DOHH2 (cell line): ENCODE results near the gene TFDP1.
"Not testable (repeated sequence)": the region's sequence is repeated elsewhere in the genome, so short reads cannot be mapped to it uniquely, and the experiment has no call there.

Experiments used
- H3F3A ChIP-seq: fragments of 200-600 bp; sonication (generic), shearing (Covaris generic); 2 replicates; pipeline ENCODE4 v1.6.0; 2016; ENCODE audit warnings: antibody characterized with exemption, mild to moderate bottlenecking; ENCODE audit not compliant: control insufficient read depth, insufficient read depth
- H3K27ac ChIP-seq: fragments of 200-600 bp; sonication (generic); 2 replicates; pipeline ENCODE4 v1.5.1; 2014; ENCODE audit warnings: low read depth, mild to moderate bottlenecking, low read length, moderate library complexity
- H3K27me3 ChIP-seq: fragments of 200-600 bp; sonication (generic); 2 replicates; pipeline ENCODE4 v1.6.1; 2014; ENCODE audit warnings: mild to moderate bottlenecking, low read length, mixed read lengths; ENCODE audit not compliant: control insufficient read depth
- H3K36me3 ChIP-seq: fragments of 200-600 bp; sonication (generic); 2 replicates; pipeline ENCODE4 v1.6.1; 2014; ENCODE audit warnings: mild to moderate bottlenecking, low read length, moderate library complexity, mixed read lengths; ENCODE audit not compliant: control insufficient read depth
- H3K4me1 ChIP-seq: fragments of 200-600 bp; sonication (generic); 2 replicates; pipeline ENCODE4 v1.6.1; 2014; ENCODE audit warnings: mild to moderate bottlenecking, low read length, mixed read lengths; ENCODE audit not compliant: control insufficient read depth
- H3K4me2 ChIP-seq: fragments of 200-600 bp; sonication (generic); 2 replicates; pipeline ENCODE4 v1.6.0; 2014; ENCODE audit warnings: mild to moderate bottlenecking, low read length, moderate library complexity
- H3K4me3 ChIP-seq: fragments of 200-600 bp; sonication (generic); 2 replicates; pipeline ENCODE4 v1.5.1; 2014; ENCODE audit warnings: mild to moderate bottlenecking, low read length, mixed read lengths
- H3K79me2 ChIP-seq: fragments of 200-600 bp; sonication (generic); 2 replicates; pipeline ENCODE4 v1.6.1; 2014; ENCODE audit warnings: mild to moderate bottlenecking, low read length, mixed read lengths; ENCODE audit not compliant: control insufficient read depth
- H3K9me2 ChIP-seq: fragments of 200-600 bp; sonication (generic); replicated peaks from 2 replicates; pipeline ENCODE4 v1.6.1; 2014; ENCODE audit warnings: mild to moderate bottlenecking, low read length, mixed read lengths; ENCODE audit not compliant: control insufficient read depth
- H3K9me3 ChIP-seq: fragments of 200-600 bp; sonication (generic); 2 replicates; pipeline ENCODE4 v1.6.1; 2014; ENCODE audit warnings: antibody characterized with exemption, low read length, mixed read lengths; ENCODE audit not compliant: control insufficient read depth, insufficient read depth
- H4K20me1 ChIP-seq: fragments of 200-600 bp; sonication (generic); 2 replicates; pipeline ENCODE4 v1.6.0; 2014; ENCODE audit warnings: low read depth, mild to moderate bottlenecking, antibody characterized with exemption, low read length, moderate library complexity; ENCODE audit not compliant: control insufficient read depth, insufficient read depth
- CTCF ChIP-seq: fragments of 200-600 bp; sonication (generic); IDR thresholded peaks from one replicate; pipeline ENCODE4 v1.5.1; 2014; ENCODE audit warnings: antibody characterized with exemption, mild to moderate bottlenecking, low read depth, low read length; ENCODE audit not compliant: poor library complexity, severe bottlenecking
- EZH2phosphoT487 ChIP-seq: fragments of 200-600 bp; sonication (generic); IDR thresholded peaks from 2 replicates; pipeline ENCODE4 v1.6.1; 2017; ENCODE audit warnings: borderline replicate concordance, mild to moderate bottlenecking, antibody characterized with exemption, low read length, moderate library complexity, mixed read lengths

Gene TFDP1

GRCh38 chr13:113591750-113592149 is 7.2 kb downstream of the TFDP1 start:
- Histone ChIP-seq H4K20me1 (peaks cover 42% of the 10 kb centered on the region), H3K27me3 (no peaks in the 10 kb centered on the region), H3K4me3 (no peak overlapping the region), H3K27ac (no peak overlapping the region), H3K9me2 (no peaks in the 10 kb centered on the region), H3F3A (peaks cover 3% of the 10 kb centered on the region; the same call in 1 of the 2 replicates), H3K36me3 (peaks cover 92% of the 10 kb centered on the region), H3K4me1 (peaks cover 13% of the 10 kb centered on the region), H3K4me2 (no peak overlapping the region), H3K79me2 (peaks cover 100% of the 10 kb centered on the region), H3K9me3 (no peaks in the 10 kb centered on the region)
- TF ChIP-seq CTCF (no peak), EZH2phosphoT487 (no peak)

- H3K9me3 ChIP-seq, result no peaks in the 10 kb centered on the region
- TF ChIP-seq EZH2phosphoT487 (no peak), CTCF (no peak)
- peaks cover 92% of the 10 kb centered on the region for H3K36me3 ChIP-seq
- peaks cover 100% of the 10 kb centered on the region for H3K79me2 ChIP-seq
- no peaks in the 10 kb centered on the region for H3K9me2 ChIP-seq
- H3K27ac ChIP-seq, result no peak overlapping the region
- peaks cover 3% of the 10 kb centered on the region; the same call in 1 of the 2 replicates for H3F3A ChIP-seq
- no peak overlapping the region for H3K4me2 ChIP-seq
- H4K20me1 ChIP-seq, result peaks cover 38% of the 10 kb centered on the region
- no peak overlapping the region for H3K4me3 ChIP-seq
- H3K27me3 ChIP-seq, result no peaks in the 10 kb centered on the region
- H3K4me1 ChIP-seq, result peaks cover 5% of the 10 kb centered on the region; the same call in 1 of the 2 replicates
Measured at GRCh38 chr13:113592571-113592970, 8.0 kb downstream of the TFDP1 start.

GRCh38 chr13:113594066-113594821 is 9.7 kb downstream of the TFDP1 start:
- peaks cover 100% of the 10 kb centered on the region for H3K79me2 ChIP-seq
- H3K4me2 ChIP-seq, H3K4me1 ChIP-seq, H3K9me2 ChIP-seq, H3K4me3 ChIP-seq, H3K9me3 ChIP-seq, H3K27me3 ChIP-seq, H3K27ac ChIP-seq, H3F3A ChIP-seq: not testable (repeated sequence)
- H4K20me1 ChIP-seq, result peaks cover 38% of the 10 kb centered on the region
- H3K36me3 ChIP-seq, result peaks cover 92% of the 10 kb centered on the region

GRCh38 chr13:113595131-113595530 is 10.6 kb downstream of the TFDP1 start:
- H3K27ac ChIP-seq, result no peak overlapping the region
- no peaks in the 10 kb centered on the region for H3K27me3 ChIP-seq
- H3K4me2 ChIP-seq, result no peak overlapping the region
- H3K9me3 ChIP-seq, result no peaks in the 10 kb centered on the region
- TF ChIP-seq CTCF, result no peak
- TF ChIP-seq EZH2phosphoT487, result no peak
- H3K36me3 ChIP-seq, result peaks cover 92% of the 10 kb centered on the region
- H3K4me1 ChIP-seq, result no peaks in the 10 kb centered on the region
- peaks cover 45% of the 10 kb centered on the region for H4K20me1 ChIP-seq
- no peak overlapping the region for H3K4me3 ChIP-seq
- no peaks in the 10 kb centered on the region for H3K9me2 ChIP-seq
- peaks cover 100% of the 10 kb centered on the region for H3K79me2 ChIP-seq
- peaks cover 3% of the 10 kb centered on the region; the same call in 1 of the 2 replicates for H3F3A ChIP-seq
